H1 (cell line): Measurements from ENCODE around the gene CHD6. TPM values are rescaled to one million over a fixed set of nuclear protein-coding genes. Genes with fewer than 3 reads are reported as not detected.

Experiments
- CTCF ChIA-PET: fragments of 300-600 bp; sonication (Branson Sonifier 250); formaldehyde crosslinking; loops from one replicate; lab custom pipeline; 2021; ENCODE audit not compliant: partially characterized antibody; lab: Charles Lee
- POLR2A ChIA-PET: fragments of 300-600 bp; sonication (Branson Sonifier 250); formaldehyde crosslinking; loops from one replicate; lab custom pipeline; 2021; ENCODE audit warnings: inconsistent platforms; ENCODE audit not compliant: partially characterized antibody; lab: Charles Lee
- DNase-seq, 2 experiments: peaks; one replicate each; pipeline versions ENCODE4 v3.0.0 to v3.0.0-alpha.2; 2010 to 2022; ENCODE audit warnings: low spot score in 2 of 2, low read depth in 1 of 2, mixed read lengths in 1 of 2
- FAIRE-seq: peaks from 2 replicates; lab custom pipeline; 2011; peaks lifted over from hg19 to GRCh38; lab: Jason Lieb, UNC
- H2AFZ ChIP-seq: 2 replicates; pipeline ENCODE4 v1.8.1; 2012; ENCODE audit warnings: low read length, inconsistent platforms
- H2AK5ac ChIP-seq: 2 replicates; pipeline ENCODE4 v1.6.1; 2013; ENCODE audit warnings: low read depth, low read length
- H2BK120ac ChIP-seq: replicated peaks from 2 replicates; pipeline ENCODE3; 2013; ENCODE audit warnings: low read depth, low read length, inconsistent platforms
- H2BK12ac ChIP-seq: 2 replicates; pipeline ENCODE4 v1.6.1; 2013; ENCODE audit warnings: low read depth, low read length
- H2BK15ac ChIP-seq: 2 replicates; pipeline ENCODE4 v1.6.1; 2013; ENCODE audit warnings: low read length
- H2BK20ac ChIP-seq: 2 replicates; pipeline ENCODE4 v1.6.1; 2013; ENCODE audit warnings: low read length
- H2BK5ac ChIP-seq: 2 replicates; pipeline ENCODE4 v1.6.1; 2013; ENCODE audit warnings: low read depth, low read length
- H3K14ac ChIP-seq: 2 replicates; pipeline ENCODE4 v1.6.1; 2013; ENCODE audit warnings: inconsistent platforms; ENCODE audit not compliant: insufficient read length
- H3K18ac ChIP-seq: 2 replicates; pipeline ENCODE4 v1.6.1; 2013; ENCODE audit warnings: low read length; ENCODE audit errors: extremely low read depth
- H3K23ac ChIP-seq: 2 replicates; pipeline ENCODE4 v1.6.1; 2013; ENCODE audit warnings: inconsistent platforms; ENCODE audit not compliant: insufficient read length
- H3K23me2 ChIP-seq: 2 replicates; pipeline ENCODE4 v1.6.1; 2013; ENCODE audit warnings: low read depth, low read length
- H3K27ac ChIP-seq: 2 replicates; pipeline ENCODE4 v1.6.1; 2011; ENCODE audit warnings: low read depth, low read length, inconsistent platforms
- H3K27me3 ChIP-seq, 4 experiments: replicated peaks in 1 of 4; 1 replicate in 1 of 4; 2 replicates in 3 of 4; pipeline versions ENCODE4 v1.6.1 to v1.8.1; 2011 to 2013; ENCODE audit warnings: low read length in 3 of 4, mild to moderate bottlenecking in 3 of 4, inconsistent platforms in 2 of 4, mixed read lengths in 2 of 4, moderate library complexity in 1 of 4; ENCODE audit not compliant: control insufficient read depth in 3 of 4, insufficient read depth in 3 of 4; ENCODE audit errors: extremely low read depth in 1 of 4
- H3K36me3 ChIP-seq, 4 experiments: 2 replicates each; pipeline versions ENCODE4 v1.6.1 to v1.8.1; 2011 to 2013; ENCODE audit warnings: mild to moderate bottlenecking in 4 of 4, low read length in 3 of 4, moderate library complexity in 2 of 4, control low read depth in 1 of 4, inconsistent platforms in 1 of 4; ENCODE audit not compliant: insufficient read depth in 4 of 4, control insufficient read depth in 2 of 4
- H3K4ac ChIP-seq: replicated peaks from 2 replicates; pipeline ENCODE3; 2013; ENCODE audit warnings: low read length, low read depth, mixed read lengths, inconsistent platforms; ENCODE audit not compliant: insufficient read length
- H3K4me1 ChIP-seq, 4 experiments: replicated peaks in 1 of 4; 1 replicate in 1 of 4; 2 replicates in 3 of 4; pipeline versions ENCODE4 v1.6.1 to v1.8.1; 2011 to 2013; ENCODE audit warnings: low read length in 3 of 4, inconsistent platforms in 2 of 4, mixed read lengths in 1 of 4; ENCODE audit not compliant: insufficient read depth in 4 of 4, control insufficient read depth in 3 of 4
- H3K4me2 ChIP-seq, 2 experiments: 2 replicates each; pipeline versions ENCODE4 v1.6.1 to v1.8.1; 2011 to 2013; ENCODE audit warnings: low read depth in 2 of 2, low read length in 2 of 2, control low read depth in 1 of 2, inconsistent platforms in 1 of 2, mild to moderate bottlenecking in 1 of 2; ENCODE audit not compliant: insufficient read depth in 1 of 2
- H3K4me3 ChIP-seq, 4 experiments: fragments of 200-600, 300-600 bp in 1 of 4; sonication (generic), shearing (Covaris generic), sonication (Bioruptor Twin) in 1 of 4; 2 replicates each; pipeline versions ENCODE4 v1.5.1 to v1.8.1; 2011 to 2016; ENCODE audit warnings: low read length in 4 of 4, low read depth in 3 of 4, control low read depth in 2 of 4, inconsistent platforms in 2 of 4, mild to moderate bottlenecking in 2 of 4, mixed read lengths in 1 of 4, moderate library complexity in 1 of 4; ENCODE audit not compliant: insufficient read depth in 2 of 4; ENCODE audit errors: extremely low read depth in 1 of 4
- H3K56ac ChIP-seq: replicated peaks from 2 replicates; pipeline ENCODE3; 2013; ENCODE audit warnings: low read depth, mild to moderate bottlenecking, mixed read lengths, low read length, inconsistent platforms; ENCODE audit not compliant: insufficient read length
- H3K79me1 ChIP-seq: 2 replicates; pipeline ENCODE4 v1.6.1; 2013; ENCODE audit warnings: low read depth, low read length, control low read depth
- H3K79me2 ChIP-seq, 2 experiments: 2 replicates each; pipeline versions ENCODE4 v1.6.1 to v1.8.1; 2012 to 2013; ENCODE audit warnings: low read length in 2 of 2, mild to moderate bottlenecking in 2 of 2, inconsistent platforms in 1 of 2; ENCODE audit not compliant: insufficient read depth in 2 of 2, control insufficient read depth in 1 of 2
- H3K9ac ChIP-seq, 4 experiments: replicated peaks in 1 of 4; 1 replicate in 1 of 4; 2 replicates in 3 of 4; pipeline versions ENCODE4 v1.6.1 to v1.8.1; 2011 to 2013; ENCODE audit warnings: low read depth in 3 of 4, low read length in 3 of 4, control low read depth in 2 of 4, mild to moderate bottlenecking in 2 of 4, moderate library complexity in 2 of 4, inconsistent platforms in 1 of 4; ENCODE audit errors: extremely low read depth in 1 of 4
- H3K9me3 ChIP-seq, 2 experiments: 2 replicates each; pipeline versions ENCODE4 v1.6.1 to v1.8.1; 2012 to 2013; ENCODE audit warnings: mild to moderate bottlenecking in 2 of 2, moderate library complexity in 2 of 2, control low read depth in 1 of 2, inconsistent platforms in 1 of 2, low read depth in 1 of 2, low read length in 1 of 2, mixed read lengths in 1 of 2; ENCODE audit not compliant: insufficient read depth in 2 of 2
- H4K20me1 ChIP-seq, 2 experiments: replicated peaks in 1 of 2; 2 replicates each; pipeline versions ENCODE3 to v1.8.1; 2011 to 2013; ENCODE audit warnings: inconsistent platforms in 2 of 2, low read length in 2 of 2, mild to moderate bottlenecking in 1 of 2; ENCODE audit not compliant: insufficient read depth in 2 of 2, control insufficient read depth in 1 of 2
- H4K5ac ChIP-seq: 2 replicates; pipeline ENCODE4 v1.6.1; 2013; ENCODE audit warnings: low read length, low read depth, mixed read lengths, inconsistent platforms; ENCODE audit not compliant: insufficient read length
- H4K8ac ChIP-seq: 2 replicates; pipeline ENCODE4 v1.8.0; 2013; ENCODE audit warnings: mild to moderate bottlenecking, moderate library complexity, low read length, inconsistent platforms; ENCODE audit not compliant: insufficient read depth; ENCODE audit errors: extremely low read depth
- H4K91ac ChIP-seq: replicated peaks from 2 replicates; pipeline ENCODE3; 2013; ENCODE audit warnings: low read length, mixed read lengths, inconsistent platforms; ENCODE audit not compliant: insufficient read length
- ASH2L ChIP-seq: fragments of 200-600, 300-600 bp; sonication (generic); IDR thresholded peaks from one replicate; pipeline ENCODE4 v1.7.1; 2017; ENCODE audit warnings: low read length
- BRCA1 ChIP-seq: IDR thresholded peaks from 2 replicates; pipeline ENCODE4 v1.6.1; 2012; ENCODE audit warnings: low read depth, low read length, improper control_type of control experiment
- CTBP2 ChIP-seq: IDR thresholded peaks from 2 replicates; pipeline ENCODE4 v1.7.0; 2011; ENCODE audit warnings: borderline replicate concordance, mild to moderate bottlenecking, moderate library complexity, mixed read lengths, low read length; ENCODE audit not compliant: insufficient read depth, insufficient read length
- EGR1 ChIP-seq: IDR thresholded peaks from 2 replicates; pipeline ENCODE4 v1.6.1; 2011; ENCODE audit warnings: low read depth, low read length, borderline replicate concordance
- EP300 ChIP-seq, 2 experiments: IDR thresholded peaks; 1 replicate in 1 of 2; 2 replicates in 1 of 2; pipeline ENCODE4 v1.6.1; 2011 to 2012; ENCODE audit warnings: low read depth in 2 of 2, low read length in 2 of 2, mild to moderate bottlenecking in 2 of 2, borderline replicate concordance in 1 of 2, inconsistent platforms in 1 of 2, moderate library complexity in 1 of 2
- GABPA ChIP-seq: IDR thresholded peaks from 2 replicates; pipeline ENCODE4 v1.6.1; 2011; ENCODE audit warnings: mild to moderate bottlenecking, low read length, moderate library complexity, borderline replicate concordance; ENCODE audit not compliant: insufficient read depth
- NRF1 ChIP-seq: IDR thresholded peaks from 2 replicates; pipeline ENCODE4 v1.6.1; 2011; ENCODE audit warnings: mild to moderate bottlenecking, low read depth, low read length, improper control_type of control experiment
- SAP30 ChIP-seq: fragments of 300-600 bp; sonication (generic); IDR thresholded peaks from 2 replicates; pipeline ENCODE4 v1.7.1; 2012; ENCODE audit warnings: low read length, moderate library complexity, mild to moderate bottlenecking, inconsistent platforms; ENCODE audit not compliant: insufficient read depth, insufficient replicate concordance
- SP2 ChIP-seq: IDR thresholded peaks from 2 replicates; pipeline ENCODE4 v1.6.1; 2012; ENCODE audit warnings: mild to moderate bottlenecking, low read length, inconsistent platforms
- TAF1 ChIP-seq: IDR thresholded peaks from 2 replicates; pipeline ENCODE4 v1.6.1; 2011; ENCODE audit warnings: mild to moderate bottlenecking, low read depth, low read length
- WGBS, 2 experiments: shearing (Covaris generic) in 1 of 2; methylation state at CpG; one replicate each; pipeline versions ENCODE4 v1.1.6 to v1.1.7; 2013 to 2015; ENCODE audit warnings: low lambda C conversion rate in 2 of 2, mixed read lengths in 2 of 2, inconsistent platforms in 1 of 2, low coverage in 1 of 2, missing lambda C conversion rate in 1 of 2; ENCODE audit not compliant: insufficient replicate concordance in 2 of 2, insufficient coverage in 1 of 2, insufficient read length in 1 of 2; ENCODE audit errors: extremely low coverage in 1 of 2, missing lambda C conversion rate in 1 of 2; 5-methylcytosine and 5-hydroxymethylcytosine counted together
- polyA plus RNA-seq, 7 experiments: library from polyadenylated mRNA; depleted of rRNA in 3 of 7; stranded (reverse) in 5 of 7; unstranded in 2 of 7; fragments of >200 nt in 5 of 7; fragments of 200-250 nt in 2 of 7; gene quantifications; 1 replicate in 5 of 7; 2 replicates in 1 of 7; 4 replicates in 1 of 7; pipeline versions ENCODE4 v1.2.1 to v1.2.3, GENCODE V29; 2011 to 2013; ENCODE audit warnings: missing spikeins in 2 of 7, mixed read lengths in 2 of 7
- total RNA-seq: library from RNA; stranded (reverse); fragmentation: NEBNext Ultra II Directional; extraction: Animal tissue kit (Norgen Biotek cat#: 25700); gene quantifications from 2 replicates; pipeline ENCODE4 v1.2.1, GENCODE V29; 2021
- TF ChIP-seq, protein P1 (sequence below): IDR thresholded peaks from 2 replicates; pipeline ENCODE4 v1.6.1; 2011; ENCODE audit warnings: low read length, improper control_type of control experiment
- TF ChIP-seq, protein P2 (sequence below): IDR thresholded peaks from 2 replicates; pipeline ENCODE4 v1.6.1; 2012; ENCODE audit warnings: inconsistent platforms

Gene CHD6
- total and polyA plus RNA-seq, 2 of the 8 experiments (the other 6 are each of a cell fraction or from before 2014, with no cell fraction given) = 11.1 to 62.9 TPM

GRCh38 chr20:41609474-41609873, 8.7 kb downstream of the CHD6 start:
- DNase-seq (no peak), FAIRE-seq (no peak)
- no peak overlapping the region for H3K14ac ChIP-seq
- H3K23me2 ChIP-seq = no peaks in the 10 kb centered on the region
- H4K5ac ChIP-seq = no peak overlapping the region
- H2BK20ac ChIP-seq = no peak overlapping the region
- H3K4ac ChIP-seq = no peak overlapping the region
- H2AFZ ChIP-seq = no peak overlapping the region
- H3K79me1 ChIP-seq = peaks cover 5% of the 10 kb centered on the region
- H3K36me3 ChIP-seq = no peaks in the 10 kb centered on the region
- no peak overlapping the region for H2BK12ac ChIP-seq
- H3K56ac ChIP-seq = no peak overlapping the region
- peaks cover 18 to 22% of the 10 kb centered on the region in 2 experiments for H4K20me1 ChIP-seq
- H2AK5ac ChIP-seq = no peak overlapping the region
- no peak overlapping the region for H3K18ac ChIP-seq
- peaks cover 2 to 11% (median 6%) of the 10 kb centered on the region in 4 experiments; a peak in 5 of 7 replicates for H3K4me1 ChIP-seq
- H3K9ac ChIP-seq = no peak overlapping the region
- no peak overlapping the region for H4K91ac ChIP-seq
- H2BK5ac ChIP-seq = no peak overlapping the region
- H2BK120ac ChIP-seq = no peak overlapping the region
- no peaks in the 10 kb centered on the region for H3K27me3 ChIP-seq
- WGBS, 2 experiments = 91% methylated on average over 3 of the region's 3 CpGs; no CpG with 5 or more reads in 1 of the 2 experiments
- H3K4me3 ChIP-seq = no peak overlapping the region
- no peak overlapping the region for H3K4me2 ChIP-seq
- H2BK15ac ChIP-seq = no peak overlapping the region
- H3K79me2 ChIP-seq = peaks cover 51 to 99% of the 10 kb centered on the region in 2 experiments
- no peak overlapping the region for H4K8ac ChIP-seq
- no peak overlapping the region for H3K23ac ChIP-seq
- H3K9me3 ChIP-seq = no peaks in the 10 kb centered on the region
- CTCF ChIA-PET = no interaction called here
- POLR2A ChIA-PET = interaction anchor here (1.0 kb wide), 1 partner anchor 9 kb away, joined by 3 read pairs; the partner anchor contains the start of gene CHD6
- no peak overlapping the region for H3K27ac ChIP-seq
- no peak for TF ChIP-seq TAF1
- no peak for TF ChIP-seq EP300 (IDR thresholded peaks at IDR 0.05; ENCODE audit: borderline replicate concordance in 1 of 2, low read depth in 2 of 2, low read length in 2 of 2)
- no peak for TF ChIP-seq CTBP2
- TF ChIP-seq SP2 = no peak
- TF ChIP-seq ASH2L = no peak
- no peak for TF ChIP-seq SAP30
- TF ChIP-seq, protein P1, sequence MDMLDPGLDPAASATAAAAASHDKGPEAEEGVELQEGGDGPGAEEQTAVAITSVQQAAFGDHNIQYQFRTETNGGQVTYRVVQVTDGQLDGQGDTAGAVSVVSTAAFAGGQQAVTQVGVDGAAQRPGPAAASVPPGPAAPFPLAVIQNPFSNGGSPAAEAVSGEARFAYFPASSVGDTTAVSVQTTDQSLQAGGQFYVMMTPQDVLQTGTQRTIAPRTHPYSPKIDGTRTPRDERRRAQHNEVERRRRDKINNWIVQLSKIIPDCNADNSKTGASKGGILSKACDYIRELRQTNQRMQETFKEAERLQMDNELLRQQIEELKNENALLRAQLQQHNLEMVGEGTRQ = no peak
- no peak for TF ChIP-seq GABPA
- no peak for TF ChIP-seq NRF1
- no peak for TF ChIP-seq BRCA1
- TF ChIP-seq, protein P2, sequence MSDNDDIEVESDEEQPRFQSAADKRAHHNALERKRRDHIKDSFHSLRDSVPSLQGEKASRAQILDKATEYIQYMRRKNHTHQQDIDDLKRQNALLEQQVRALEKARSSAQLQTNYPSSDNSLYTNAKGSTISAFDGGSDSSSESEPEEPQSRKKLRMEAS = no peak
- TF ChIP-seq EGR1 = no peak
